OCI-LY7 (cell line): ENCODE results near the gene PTPRU.

Experiments used
- EZH2phosphoT487 ChIP-seq: fragments of 200-600 bp; sonication (generic); IDR thresholded peaks from 2 replicates; pipeline ENCODE4 v1.6.1; 2018; ENCODE audit warnings: low read depth, borderline replicate concordance, mild to moderate bottlenecking, mixed run types, antibody characterized with exemption, low read length, moderate library complexity, mixed read lengths
- TF ChIP-seq, protein P1 (sequence below): fragments of 200-600 bp; sonication (generic); conservative IDR thresholded peaks from 2 replicates; pipeline ENCODE4 v1.5.1; 2014; ENCODE audit warnings: mild to moderate bottlenecking, antibody characterized with exemption, low read length, moderate library complexity, mixed read lengths

DNA sequence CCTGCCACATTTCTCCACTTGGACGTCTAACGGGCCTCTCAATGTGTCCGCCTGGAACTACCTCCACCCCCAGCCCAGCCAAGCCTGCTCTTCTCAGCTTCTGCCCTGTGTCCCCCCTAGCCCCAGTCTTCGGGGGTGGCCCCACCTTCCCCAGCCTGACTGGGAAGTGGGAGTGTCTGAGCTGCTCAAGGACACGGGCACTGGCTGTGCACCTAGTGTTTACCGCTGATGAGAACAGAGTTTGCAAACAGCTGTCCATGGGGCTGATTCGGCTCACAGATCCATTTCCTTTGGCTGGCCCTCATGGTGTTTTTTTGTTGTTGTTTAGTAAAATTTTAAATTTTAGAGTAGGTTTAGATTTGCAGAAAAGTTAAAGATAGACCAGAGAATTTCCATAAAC is 121.1 kb downstream of the PTPRU start:
- TF ChIP-seq, protein P1, sequence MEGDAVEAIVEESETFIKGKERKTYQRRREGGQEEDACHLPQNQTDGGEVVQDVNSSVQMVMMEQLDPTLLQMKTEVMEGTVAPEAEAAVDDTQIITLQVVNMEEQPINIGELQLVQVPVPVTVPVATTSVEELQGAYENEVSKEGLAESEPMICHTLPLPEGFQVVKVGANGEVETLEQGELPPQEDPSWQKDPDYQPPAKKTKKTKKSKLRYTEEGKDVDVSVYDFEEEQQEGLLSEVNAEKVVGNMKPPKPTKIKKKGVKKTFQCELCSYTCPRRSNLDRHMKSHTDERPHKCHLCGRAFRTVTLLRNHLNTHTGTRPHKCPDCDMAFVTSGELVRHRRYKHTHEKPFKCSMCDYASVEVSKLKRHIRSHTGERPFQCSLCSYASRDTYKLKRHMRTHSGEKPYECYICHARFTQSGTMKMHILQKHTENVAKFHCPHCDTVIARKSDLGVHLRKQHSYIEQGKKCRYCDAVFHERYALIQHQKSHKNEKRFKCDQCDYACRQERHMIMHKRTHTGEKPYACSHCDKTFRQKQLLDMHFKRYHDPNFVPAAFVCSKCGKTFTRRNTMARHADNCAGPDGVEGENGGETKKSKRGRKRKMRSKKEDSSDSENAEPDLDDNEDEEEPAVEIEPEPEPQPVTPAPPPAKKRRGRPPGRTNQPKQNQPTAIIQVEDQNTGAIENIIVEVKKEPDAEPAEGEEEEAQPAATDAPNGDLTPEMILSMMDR = no peak
- no peak for TF ChIP-seq EZH2phosphoT487
